Type B pancreatic cell (in vitro differentiated cells): ENCODE measurements around the gene RCOR1. TPM values are rescaled to one million over a fixed set of nuclear protein-coding genes. Genes with fewer than 3 reads are reported as not detected.

ENCODE experiments used
- DNase-seq: peaks from one replicate; pipeline ENCODE4 v3.0.0; 2021; ENCODE audit warnings: mixed read lengths; ENCODE audit not compliant: unreplicated experiment; ENCODE audit errors: extremely low spot score
- H3K27ac Mint-ChIP-seq: 2 replicates; pipeline ENCODE4 v1.8.0; 2021; ENCODE audit warnings: mild to moderate bottlenecking, mixed read lengths
- H3K27me3 Mint-ChIP-seq: 2 replicates; pipeline ENCODE4 v1.8.0; 2021; ENCODE audit warnings: mixed read lengths
- H3K36me3 Mint-ChIP-seq: 2 replicates; pipeline ENCODE4 v1.8.0; 2021; ENCODE audit warnings: mixed read lengths
- H3K4me1 Mint-ChIP-seq: one replicate; pipeline ENCODE4 v1.8.0; 2021; ENCODE audit warnings: mixed read lengths; ENCODE audit not compliant: unreplicated experiment
- H3K4me3 Mint-ChIP-seq: 2 replicates; pipeline ENCODE4 v1.8.0; 2021; ENCODE audit warnings: mild to moderate bottlenecking, mixed read lengths
- H3K9me3 Mint-ChIP-seq: 2 replicates; pipeline ENCODE4 v1.8.0; 2021; ENCODE audit warnings: mixed read lengths
- total RNA-seq: library from RNA; stranded (reverse); gene quantifications from 2 replicates; pipeline ENCODE4 v1.2.1, GENCODE V29; 2021; ENCODE audit warnings: low replicate concordance
- TF ChIP-seq, protein P1 (sequence below): fragments of 200-600 bp; sonication (generic); conservative IDR thresholded peaks from 2 replicates; pipeline ENCODE4 v1.5.0; 2021; ENCODE audit warnings: antibody characterized with exemption, mild to moderate bottlenecking

Gene RCOR1
- total RNA-seq, 1 donor from 2014 or later, result 35.3 TPM

DNA sequence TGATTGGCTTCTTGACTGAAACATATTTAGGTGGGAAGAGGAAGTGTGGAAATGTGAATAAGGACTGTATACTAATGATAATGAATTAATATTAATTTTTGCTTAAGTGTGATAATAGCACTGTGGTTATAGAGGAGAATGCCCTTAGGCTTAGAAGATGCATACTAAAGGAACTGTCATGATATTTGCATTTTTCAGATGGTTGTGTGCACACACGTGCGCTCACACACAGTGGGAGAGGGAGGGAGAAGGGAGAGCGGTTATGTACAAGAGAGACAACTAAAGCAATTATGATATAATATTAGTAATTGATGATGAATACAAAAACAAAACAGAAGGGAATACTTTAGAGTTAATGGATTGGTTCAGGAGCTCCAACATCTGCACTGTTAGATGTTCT, 54.2 kb downstream of the RCOR1 start:
- TF ChIP-seq, protein P1, sequence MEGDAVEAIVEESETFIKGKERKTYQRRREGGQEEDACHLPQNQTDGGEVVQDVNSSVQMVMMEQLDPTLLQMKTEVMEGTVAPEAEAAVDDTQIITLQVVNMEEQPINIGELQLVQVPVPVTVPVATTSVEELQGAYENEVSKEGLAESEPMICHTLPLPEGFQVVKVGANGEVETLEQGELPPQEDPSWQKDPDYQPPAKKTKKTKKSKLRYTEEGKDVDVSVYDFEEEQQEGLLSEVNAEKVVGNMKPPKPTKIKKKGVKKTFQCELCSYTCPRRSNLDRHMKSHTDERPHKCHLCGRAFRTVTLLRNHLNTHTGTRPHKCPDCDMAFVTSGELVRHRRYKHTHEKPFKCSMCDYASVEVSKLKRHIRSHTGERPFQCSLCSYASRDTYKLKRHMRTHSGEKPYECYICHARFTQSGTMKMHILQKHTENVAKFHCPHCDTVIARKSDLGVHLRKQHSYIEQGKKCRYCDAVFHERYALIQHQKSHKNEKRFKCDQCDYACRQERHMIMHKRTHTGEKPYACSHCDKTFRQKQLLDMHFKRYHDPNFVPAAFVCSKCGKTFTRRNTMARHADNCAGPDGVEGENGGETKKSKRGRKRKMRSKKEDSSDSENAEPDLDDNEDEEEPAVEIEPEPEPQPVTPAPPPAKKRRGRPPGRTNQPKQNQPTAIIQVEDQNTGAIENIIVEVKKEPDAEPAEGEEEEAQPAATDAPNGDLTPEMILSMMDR, result no peak
- no peaks in the 10 kb centered on the region for H3K36me3 Mint-ChIP-seq
- H3K4me1 Mint-ChIP-seq, result peaks cover 41% of the 10 kb centered on the region
- H3K27ac Mint-ChIP-seq, result no peak overlapping the region
- DNase-seq, result no peak
- H3K27me3 Mint-ChIP-seq, result no peaks in the 10 kb centered on the region
- peaks cover 4% of the 10 kb centered on the region for H3K9me3 Mint-ChIP-seq
- no peak overlapping the region for H3K4me3 Mint-ChIP-seq

DNA sequence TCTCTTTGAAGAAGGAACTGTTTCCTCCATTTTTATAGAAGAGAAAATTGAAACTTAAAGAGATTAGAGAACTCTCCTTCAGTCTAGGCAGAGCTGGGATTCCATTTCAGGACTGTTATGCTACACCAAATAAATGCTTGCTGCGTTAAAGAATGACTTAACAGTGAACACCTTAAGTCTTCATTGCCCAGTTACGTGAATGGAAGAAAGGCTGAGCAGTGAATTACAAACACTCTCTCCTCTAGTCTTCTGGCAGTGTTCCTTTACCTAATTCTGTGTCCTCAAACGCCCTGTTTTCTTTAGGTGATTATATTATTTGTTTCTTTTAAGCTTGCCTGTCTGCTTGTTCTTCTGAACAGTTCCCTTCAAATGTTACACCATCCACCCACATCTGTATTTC, 59.7 kb downstream of the RCOR1 start:
- Mint-ChIP-seq H3K4me3 (peak overlapping the region; percentile 37), H3K9me3 (peaks cover 5% of the 10 kb centered on the region), H3K4me1 (peaks cover 37% of the 10 kb centered on the region), H3K27ac (peak overlapping the region; percentile 71), H3K36me3 (no peaks in the 10 kb centered on the region), H3K27me3 (no peaks in the 10 kb centered on the region)
- TF ChIP-seq, protein P1, result no peak
- no peak for DNase-seq

DNA sequence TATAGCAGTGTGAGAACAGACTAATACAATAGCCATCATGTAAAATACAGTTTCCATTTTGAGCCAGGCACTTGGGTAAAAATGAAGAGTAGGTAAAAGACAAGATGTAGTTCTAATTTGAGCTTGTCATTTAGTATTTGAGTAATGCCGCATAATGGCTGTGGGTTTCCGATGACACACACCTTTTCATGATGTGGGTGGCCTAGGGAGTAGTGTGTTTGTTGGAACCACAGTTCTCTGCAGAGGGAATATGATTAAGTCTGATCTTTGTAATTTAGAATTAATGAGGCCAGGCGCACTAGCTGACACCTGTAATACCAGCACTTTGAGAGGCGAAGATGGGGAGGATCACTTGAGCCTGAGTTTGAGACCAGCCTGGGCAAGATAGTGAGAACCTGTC, 61.8 kb downstream of the RCOR1 start:
- H3K36me3 Mint-ChIP-seq, result no peaks in the 10 kb centered on the region
- H3K9me3 Mint-ChIP-seq, result peaks cover 5% of the 10 kb centered on the region
- H3K4me3 Mint-ChIP-seq, result no peak overlapping the region
- TF ChIP-seq, protein P1, result no peak
- H3K4me1 Mint-ChIP-seq, result peaks cover 28% of the 10 kb centered on the region
- H3K27ac Mint-ChIP-seq, result no peak overlapping the region
- H3K27me3 Mint-ChIP-seq, result no peaks in the 10 kb centered on the region
- no peak for DNase-seq

DNA sequence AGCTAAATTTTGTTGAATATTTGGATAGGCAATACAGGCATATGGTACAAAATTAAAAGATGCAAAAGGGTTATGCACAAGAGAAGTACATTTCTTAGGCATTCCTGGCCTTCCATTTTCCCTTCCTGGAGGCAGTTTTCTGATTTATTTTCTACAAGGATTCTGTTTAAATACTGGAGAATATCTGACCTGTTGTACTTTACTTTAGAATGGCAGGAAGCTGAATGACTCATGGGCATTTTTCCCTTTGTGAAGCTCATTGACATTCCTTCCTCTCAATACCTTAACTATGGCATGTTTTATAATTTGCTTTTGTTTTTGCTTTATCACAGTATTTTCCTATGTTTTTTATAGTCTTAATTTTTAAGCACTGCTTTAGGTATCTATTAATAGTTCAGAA, 62.7 kb downstream of the RCOR1 start:
- Mint-ChIP-seq H3K4me1 (peaks cover 28% of the 10 kb centered on the region), H3K27me3 (no peaks in the 10 kb centered on the region), H3K9me3 (peaks cover 5% of the 10 kb centered on the region), H3K4me3 (no peak overlapping the region), H3K27ac (peak overlapping the region; percentile 45), H3K36me3 (no peaks in the 10 kb centered on the region)
- no peak for DNase-seq
- TF ChIP-seq, protein P1, result no peak

DNA sequence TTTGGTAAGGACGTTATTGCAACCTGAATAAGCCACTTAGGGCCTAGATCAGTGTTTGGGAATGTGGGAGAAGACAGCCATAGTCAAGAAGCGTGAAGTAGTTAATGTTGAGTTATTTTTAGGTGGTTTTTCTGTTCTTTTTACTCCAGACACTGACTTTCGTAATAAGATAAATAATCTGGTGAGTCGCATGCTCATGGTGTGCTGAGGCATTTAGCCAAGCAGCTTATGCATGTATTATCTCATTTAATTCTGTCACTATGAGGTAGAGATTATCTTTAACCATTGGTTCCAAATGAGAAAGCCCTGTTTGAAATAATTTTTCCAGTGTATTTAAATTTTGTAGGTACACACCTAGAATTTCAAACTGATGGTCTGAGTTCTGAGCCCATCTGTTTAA, 67.3 kb downstream of the RCOR1 start:
- Mint-ChIP-seq H3K9me3 (no peaks in the 10 kb centered on the region), H3K27me3 (no peaks in the 10 kb centered on the region), H3K4me3 (no peak overlapping the region), H3K4me1 (peaks cover 22% of the 10 kb centered on the region), H3K27ac (no peak overlapping the region), H3K36me3 (no peaks in the 10 kb centered on the region)
- no peak for DNase-seq
- TF ChIP-seq, protein P1, result no peak

DNA sequence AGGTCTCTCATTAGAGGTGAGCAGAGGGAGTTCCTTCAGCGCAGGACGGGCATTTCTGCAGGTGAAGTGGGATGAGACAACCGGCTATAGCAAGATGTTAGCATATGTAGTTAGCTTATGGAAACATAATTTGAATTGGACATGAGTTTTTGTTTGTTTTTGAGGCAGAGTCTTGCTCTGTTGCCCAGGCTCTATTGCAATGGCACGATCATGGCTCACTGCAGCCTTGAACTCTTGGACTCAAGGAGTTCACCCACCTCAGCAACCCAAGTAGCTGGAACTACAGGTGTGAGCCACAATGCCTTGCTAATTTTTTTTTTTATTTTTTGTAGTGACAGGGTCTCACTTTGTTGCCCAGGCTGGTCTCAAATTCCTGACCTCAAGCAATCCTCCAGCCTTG, 69.2 kb downstream of the RCOR1 start:
- peaks cover 19% of the 10 kb centered on the region for H3K4me1 Mint-ChIP-seq
- TF ChIP-seq, protein P1, result no peak
- H3K27ac Mint-ChIP-seq, result no peak overlapping the region
- H3K27me3 Mint-ChIP-seq, result no peaks in the 10 kb centered on the region
- H3K9me3 Mint-ChIP-seq, result peaks cover 5% of the 10 kb centered on the region
- H3K4me3 Mint-ChIP-seq, result no peak overlapping the region
- peaks cover 4% of the 10 kb centered on the region for H3K36me3 Mint-ChIP-seq
- DNase-seq, result no peak
